ENCODE results near the gene PPARG.

- no peak for TF ChIP-seq FOS (IDR thresholded peaks at IDR 0.05; ENCODE audit: borderline replicate concordance, insufficient read depth, low read length)
- no peak for TF ChIP-seq POLR2A (IDR thresholded peaks at IDR 0.05; ENCODE audit: low read depth, low read length)
- no peak for TF ChIP-seq CTCF (IDR thresholded peaks at IDR 0.05; ENCODE audit: extremely low read depth in 1 of 2, insufficient read depth in 1 of 2, low read depth in 1 of 2, low read length in 2 of 2)
Observed at GRCh38 chr3:12393894-12394293, 105.0 kb downstream of the PPARG start.

Data from endothelial cell of umbilical vein (primary cell).